ENCODE data around the gene DUOXA2.
A peak's percentile ranks its signal among the peaks of the same experiment; 100 is the strongest.

Gene DUOXA2

GRCh38 chr15:45138814-45139765 lies 25.0 kb downstream of the DUOXA2 start:
- DNase-seq, result no peak

GRCh38 chr15:45139770-45140169 lies 25.6 kb downstream of the DUOXA2 start:
- no peak for DNase-seq

DNA sequence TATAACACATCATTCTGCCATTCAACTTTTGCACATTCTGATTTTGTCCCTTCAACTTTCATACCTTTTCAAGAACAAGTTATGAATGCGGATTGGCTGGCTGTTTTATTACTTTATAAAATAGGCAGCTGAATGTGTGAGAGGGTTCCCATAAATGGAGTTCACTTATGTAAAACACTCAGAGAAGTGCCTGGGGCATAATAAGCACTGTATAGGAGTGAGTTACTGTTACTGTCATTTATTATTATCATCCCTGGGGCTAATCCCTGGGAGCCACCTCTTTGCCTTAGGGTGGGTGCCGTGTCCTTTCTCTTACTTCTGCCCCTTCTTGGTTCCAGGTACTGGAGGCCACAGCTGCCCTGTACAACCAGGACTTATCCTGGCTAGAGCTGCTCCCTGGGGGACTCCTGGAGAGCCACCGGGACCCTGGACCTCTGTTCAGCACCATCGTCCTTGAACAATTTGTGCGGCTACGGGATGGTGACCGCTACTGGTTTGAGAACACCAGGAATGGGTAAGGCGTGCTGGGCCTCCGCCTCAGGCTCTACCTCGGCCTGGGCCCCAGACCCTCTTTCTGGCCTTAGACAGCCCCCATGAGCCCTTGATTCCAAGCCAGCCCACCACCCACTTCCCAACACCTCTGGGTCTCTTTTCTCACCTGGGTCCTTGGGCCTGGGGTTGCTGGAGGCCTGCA lies 26.6 kb downstream of the DUOXA2 start:
- DNase-seq, result no peak

- no peak for DNase-seq
Observed at GRCh38 chr15:45141386-45141785, 27.3 kb downstream of the DUOXA2 start.

DNA sequence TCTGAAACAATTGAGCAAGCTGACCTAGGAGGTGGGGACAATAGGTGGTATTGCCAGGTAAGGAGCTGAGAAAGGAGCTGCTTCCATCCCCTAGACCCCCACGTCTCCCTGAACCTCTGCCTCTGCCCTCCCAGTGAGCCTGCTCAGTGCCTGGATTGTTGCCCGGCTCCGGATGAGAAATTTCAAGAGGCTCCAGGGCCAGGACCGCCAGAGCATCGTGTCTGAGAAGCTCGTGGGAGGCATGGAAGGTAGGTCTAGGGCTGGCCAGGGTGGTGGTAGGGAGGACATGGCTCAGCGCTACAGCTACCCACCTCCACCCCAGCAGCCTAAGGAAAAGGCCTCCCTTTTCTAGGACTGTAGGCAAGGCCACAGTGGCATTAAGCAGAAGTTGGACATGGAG lies 28.9 kb downstream of the DUOXA2 start:
- no peak for DNase-seq

DNA sequence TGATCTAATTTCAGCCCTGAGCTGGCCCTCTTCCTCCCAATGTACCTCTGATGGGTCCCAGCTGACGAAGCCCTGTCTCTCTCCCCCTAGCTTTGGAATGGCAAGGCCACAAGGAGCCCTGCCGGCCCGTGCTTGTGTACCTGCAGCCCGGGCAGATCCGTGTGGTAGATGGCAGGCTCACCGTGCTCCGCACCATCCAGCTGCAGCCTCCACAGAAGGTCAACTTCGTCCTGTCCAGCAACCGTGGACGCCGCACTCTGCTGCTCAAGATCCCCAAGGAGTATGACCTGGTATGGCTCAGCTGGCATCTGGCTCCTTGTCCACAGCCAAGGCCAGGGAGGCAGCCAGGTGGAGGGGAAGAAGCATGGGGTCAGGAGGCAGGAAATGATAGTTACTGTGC lies 29.8 kb downstream of the DUOXA2 start:
- DNase-seq, result no peak

DNA sequence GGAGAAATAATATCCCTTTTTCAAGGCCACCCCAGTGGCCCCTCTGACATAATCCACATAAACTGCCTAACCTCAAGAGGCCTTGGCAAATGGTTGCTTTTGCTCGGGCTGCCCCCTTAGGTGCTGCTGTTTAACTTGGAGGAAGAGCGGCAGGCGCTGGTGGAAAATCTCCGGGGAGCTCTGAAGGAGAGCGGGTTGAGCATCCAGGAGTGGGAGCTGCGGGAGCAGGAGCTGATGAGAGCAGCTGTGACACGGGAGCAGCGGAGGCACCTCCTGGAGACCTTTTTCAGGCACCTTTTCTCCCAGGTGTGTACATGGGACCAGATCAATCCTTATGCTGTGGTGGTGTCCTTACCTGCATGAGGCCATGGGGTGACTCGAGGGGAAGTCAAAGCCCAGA lies 30.6 kb downstream of the DUOXA2 start:
- DNase-seq, result no peak

GRCh38 chr15:45146405-45146804 lies 32.3 kb downstream of the DUOXA2 start:
- no peak for DNase-seq

- no peak for DNase-seq
Observed at GRCh38 chr15:45147606-45148005, 33.5 kb downstream of the DUOXA2 start.

- DNase-seq, result no peak
Observed at GRCh38 chr15:45148076-45149059, 34.2 kb downstream of the DUOXA2 start.

DNA sequence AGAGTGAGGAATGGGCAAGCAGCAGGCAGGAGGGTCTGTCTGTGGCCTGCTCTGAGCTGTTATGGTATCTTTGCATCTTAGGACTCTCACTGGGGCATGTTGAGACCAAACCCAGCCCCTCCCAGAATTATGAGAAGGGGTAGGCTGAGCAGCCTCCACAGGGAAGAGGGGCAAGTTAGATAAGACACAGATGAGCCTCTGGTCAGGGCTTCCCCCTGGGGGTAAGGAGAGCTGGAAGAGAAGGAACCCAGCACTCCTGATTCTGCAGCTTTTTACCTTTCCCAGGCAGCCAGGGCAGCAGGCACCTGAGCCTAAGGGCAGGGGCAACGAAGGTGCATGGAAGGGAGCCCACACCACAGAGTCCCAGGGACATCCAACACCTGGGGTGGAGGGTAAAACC lies 34.9 kb downstream of the DUOXA2 start:
- DNase-seq, result no peak

- peak; percentile 7 for DNase-seq
Observed at GRCh38 chr15:45150481-45150880, 36.4 kb downstream of the DUOXA2 start.

GRCh38 chr15:45150997-45151396 lies 36.9 kb downstream of the DUOXA2 start:
- no peak for DNase-seq

DNA sequence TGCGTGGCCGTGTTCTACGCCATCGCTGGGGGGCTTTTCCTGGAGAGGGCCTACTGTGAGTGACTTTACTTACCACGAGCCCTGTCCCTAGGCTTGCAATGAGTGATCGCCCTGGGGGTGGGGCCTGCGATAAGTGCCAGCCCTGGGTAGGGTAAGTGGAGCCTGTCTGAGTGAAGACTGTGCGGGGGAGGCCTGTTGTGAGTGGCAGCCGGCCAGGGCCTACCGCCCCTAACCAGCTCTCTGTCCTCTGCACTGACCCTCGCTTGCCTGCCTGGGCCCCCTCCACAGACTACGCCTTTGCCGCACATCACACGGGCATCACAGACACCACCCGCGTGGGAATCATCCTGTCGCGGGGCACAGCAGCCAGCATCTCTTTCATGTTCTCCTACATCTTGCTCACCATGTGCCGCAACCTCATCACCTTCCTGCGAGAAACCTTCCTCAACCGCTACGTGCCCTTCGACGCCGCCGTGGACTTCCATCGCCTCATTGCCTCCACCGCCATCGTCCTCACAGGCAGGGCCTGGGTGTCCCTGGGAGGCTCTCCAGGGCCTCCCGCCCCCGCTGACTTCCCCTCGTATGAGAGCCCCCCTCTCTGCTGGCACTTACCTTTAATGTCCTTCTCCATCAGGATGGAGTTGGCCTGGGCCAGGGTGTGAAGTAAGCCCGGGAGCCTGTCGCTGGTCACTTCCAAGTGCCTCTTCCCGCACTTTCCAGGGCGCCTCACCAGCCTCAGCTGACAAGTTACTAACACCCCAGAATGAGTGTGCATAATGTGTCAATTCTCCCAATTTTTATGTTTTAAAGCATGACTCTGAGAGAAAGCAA lies 38.1 kb downstream of the DUOXA2 start:
- DNase-seq, result no peak

DNA sequence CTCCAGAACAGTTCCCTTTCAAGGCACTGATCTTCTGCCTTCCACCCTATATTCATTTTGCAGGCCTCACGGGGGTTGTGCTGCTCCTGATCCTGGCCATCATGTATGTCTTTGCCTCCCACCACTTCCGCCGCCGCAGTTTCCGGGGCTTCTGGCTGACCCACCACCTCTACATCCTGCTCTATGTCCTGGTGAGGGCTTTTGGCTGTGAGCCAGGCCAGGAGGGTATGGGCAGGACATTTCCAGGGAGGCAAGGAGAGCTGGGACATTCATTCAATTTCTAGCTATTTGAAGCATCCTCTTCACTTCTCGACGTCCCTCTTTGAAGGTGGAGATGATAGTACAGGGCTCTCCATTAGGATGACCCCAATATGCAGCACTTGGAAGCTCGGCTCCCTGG lies 41.6 kb downstream of the DUOXA2 start:
- DNase-seq, result no peak

DNA sequence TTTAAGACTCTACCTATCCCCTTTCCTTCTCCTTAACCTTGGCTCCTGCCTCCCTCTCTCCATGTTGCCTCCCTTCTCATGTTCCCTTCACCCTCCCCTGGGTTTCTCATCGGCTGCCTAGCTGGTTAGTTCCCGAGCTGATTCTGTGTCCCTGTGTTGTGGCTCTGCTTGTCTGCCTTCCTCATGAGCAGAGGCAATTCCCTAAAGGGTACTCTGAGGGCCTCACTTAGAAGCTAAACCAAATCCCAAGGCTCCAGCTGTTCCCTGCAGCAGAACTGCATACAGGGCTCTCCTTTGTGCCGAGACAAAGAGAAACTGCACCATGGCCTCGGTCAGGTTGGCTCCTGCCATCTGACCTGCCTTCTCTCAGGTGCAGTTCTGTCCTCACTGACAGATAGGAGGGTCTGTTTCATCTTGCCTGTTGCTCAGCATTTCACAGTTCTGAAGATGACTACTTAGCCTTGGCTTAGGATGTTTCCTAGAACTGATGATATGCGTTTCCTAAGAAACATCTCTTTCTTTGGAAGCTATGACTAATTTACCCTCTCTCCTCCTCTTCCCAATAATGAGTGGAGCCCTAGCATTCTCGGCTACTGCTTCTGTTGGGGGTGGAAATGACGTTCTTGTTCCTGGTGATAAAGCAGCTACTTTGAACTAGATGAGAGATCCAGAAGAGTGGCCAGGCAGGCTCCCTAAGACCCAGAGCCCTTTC lies 42.8 kb downstream of the DUOXA2 start:
- peak; percentile 73 for DNase-seq

DNA sequence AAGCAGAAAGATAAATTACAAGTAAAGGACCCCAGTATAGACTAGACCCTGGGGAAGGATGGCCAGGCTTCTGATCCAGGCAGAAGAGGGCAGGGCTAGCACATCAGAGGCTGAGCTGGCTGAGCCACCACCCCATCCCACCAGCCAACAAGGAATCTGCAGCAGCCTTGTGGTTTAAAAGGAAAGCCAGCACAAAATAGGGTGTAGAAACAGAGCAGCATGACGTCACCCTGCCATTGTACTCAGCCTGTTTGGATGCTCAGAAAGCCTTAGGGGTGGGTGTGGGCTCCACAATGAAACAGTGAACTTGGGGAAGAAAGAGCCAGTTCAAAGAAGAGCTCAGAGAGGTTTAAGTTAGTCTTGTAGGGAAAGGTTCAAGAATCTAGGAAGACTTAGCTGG lies 43.8 kb downstream of the DUOXA2 start:
- peak; percentile 73 for DNase-seq

DNA sequence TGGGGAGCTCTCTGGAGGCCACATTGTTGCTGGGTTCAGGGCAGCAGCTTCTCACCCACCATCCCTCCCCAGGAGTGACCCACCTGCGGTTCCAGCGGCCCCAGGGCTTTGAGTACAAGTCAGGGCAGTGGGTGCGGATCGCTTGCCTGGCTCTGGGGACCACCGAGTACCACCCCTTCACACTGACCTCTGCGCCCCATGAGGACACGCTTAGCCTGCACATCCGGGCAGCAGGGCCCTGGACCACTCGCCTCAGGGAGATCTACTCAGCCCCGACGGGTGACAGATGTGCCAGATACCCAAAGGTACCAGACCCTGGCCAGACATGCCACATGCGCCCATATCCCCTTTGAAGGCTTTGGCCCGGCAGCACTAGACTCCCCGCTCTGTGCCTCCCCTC lies 47.5 kb downstream of the DUOXA2 start:
- no peak for DNase-seq

DNA sequence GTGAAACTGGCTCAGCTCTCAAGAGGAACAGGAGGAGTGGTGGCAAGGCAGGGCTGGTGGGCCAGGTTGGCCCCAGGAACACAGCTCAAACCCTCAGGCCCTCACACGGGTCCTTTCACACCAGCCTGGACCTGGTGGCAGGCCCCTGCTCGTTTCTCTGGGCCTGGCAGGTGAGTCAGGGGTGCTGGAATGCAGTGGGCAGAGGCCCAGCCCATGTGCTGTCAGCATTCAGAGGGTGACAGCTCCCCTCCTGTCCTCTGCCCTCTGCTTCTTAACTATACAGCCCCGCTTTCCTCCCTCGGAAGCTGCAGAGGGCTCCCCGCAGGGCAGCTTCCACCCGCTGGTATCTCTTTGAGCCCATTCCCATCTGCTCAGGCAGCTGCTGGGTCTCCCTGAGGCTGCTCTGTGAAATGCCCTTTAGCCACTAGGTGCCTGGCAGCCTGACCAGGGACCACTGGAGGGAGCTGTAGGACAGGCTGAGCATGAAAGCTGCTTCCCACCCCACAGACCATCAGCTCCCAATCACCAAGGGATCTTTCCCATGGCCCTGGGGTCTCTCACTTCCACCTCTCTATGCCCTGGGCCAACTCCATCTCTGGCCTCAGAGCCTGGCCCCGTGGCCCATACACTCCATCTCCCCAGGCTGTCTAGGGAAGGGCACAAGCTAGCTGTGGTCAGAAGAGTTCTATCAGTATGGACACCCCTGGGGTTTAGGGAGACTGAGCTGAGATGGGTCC lies 48.8 kb downstream of the DUOXA2 start:
- peak; percentile 75 for DNase-seq

GRCh38 chr15:45163508-45163856 lies 49.4 kb downstream of the DUOXA2 start:
- DNase-seq, result no peak

DNA sequence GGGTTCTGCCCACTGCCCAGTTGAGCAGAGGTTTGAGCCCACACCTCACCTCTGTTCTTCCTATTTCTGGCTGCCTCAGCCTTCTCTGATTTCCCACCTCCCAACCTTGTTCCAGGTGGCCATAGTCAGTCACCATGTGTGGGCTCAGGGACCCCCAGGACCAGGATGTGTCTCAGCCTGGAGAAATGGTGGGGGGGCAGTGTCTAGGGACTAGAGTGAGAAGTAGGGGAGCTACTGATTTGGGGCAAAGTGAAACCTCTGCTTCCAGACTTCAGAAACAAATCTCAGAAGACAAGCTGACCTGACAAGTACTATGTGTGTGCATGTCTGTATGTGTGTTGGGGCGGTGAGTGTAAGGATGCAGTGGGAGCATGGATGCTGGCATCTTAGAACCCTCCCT lies 50.8 kb downstream of the DUOXA2 start:
- DNase-seq, result no peak

Measured in fibroblast of skin of right quadriceps (primary cell).